ENCODE measurements around the gene MRPL36.
"Not testable (repeated sequence)": the region's sequence is repeated elsewhere in the genome, so short reads cannot be mapped to it uniquely, and the experiment has no call there.

MRPL36 gene

DNA sequence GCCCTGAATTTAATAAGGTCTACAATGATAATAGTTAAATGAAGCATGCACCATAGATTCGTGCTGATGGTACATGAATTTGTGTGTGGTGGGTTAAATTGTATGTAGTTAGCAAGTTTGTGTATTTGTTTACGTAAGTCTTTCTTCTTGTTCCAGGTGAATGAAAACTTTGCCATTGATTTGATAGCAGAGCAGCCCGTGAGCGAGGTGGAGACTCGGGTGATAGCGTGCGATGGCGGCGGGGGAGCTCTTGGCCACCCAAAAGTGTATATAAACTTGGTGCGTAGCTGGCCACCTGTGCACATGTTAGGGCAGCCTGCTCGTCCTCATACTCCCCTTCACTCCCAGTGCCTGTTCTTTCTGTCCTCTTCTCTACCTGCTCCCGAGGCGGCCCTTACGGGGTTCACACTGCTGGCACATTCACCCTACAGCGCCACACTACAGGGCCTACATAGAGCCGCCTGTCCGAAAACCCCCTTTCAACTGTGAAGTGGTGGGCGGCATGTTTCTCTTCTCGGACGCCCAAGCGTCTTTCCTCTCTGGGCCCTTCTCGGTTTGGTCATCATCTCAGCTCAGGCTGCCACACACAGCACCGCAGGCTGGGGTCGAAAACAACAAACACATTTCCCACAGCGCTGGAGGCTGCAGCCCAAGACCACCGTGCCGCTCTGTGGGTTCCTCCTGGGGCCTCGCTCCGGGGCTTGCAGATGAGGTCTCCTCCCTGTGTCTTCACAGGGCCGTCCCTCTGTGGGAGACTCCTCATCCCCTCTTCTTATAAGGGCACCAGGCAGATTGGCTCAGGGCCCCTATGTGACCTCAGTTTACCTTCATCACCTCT lies 14.8 kb upstream of the MRPL36 start:
- DNase-seq, result no peak

GRCh38 chr5:1810581-1811101 lies 11.0 kb upstream of the MRPL36 start:
- no peak for DNase-seq

GRCh38 chr5:1809416-1810035 lies 9.9 kb upstream of the MRPL36 start:
- DNase-seq, result no peak

GRCh38 chr5:1808439-1808838 lies 8.8 kb upstream of the MRPL36 start:
- no peak for DNase-seq

GRCh38 chr5:1807451-1808185 lies 8.0 kb upstream of the MRPL36 start:
- DNase-seq, result no peak

DNA sequence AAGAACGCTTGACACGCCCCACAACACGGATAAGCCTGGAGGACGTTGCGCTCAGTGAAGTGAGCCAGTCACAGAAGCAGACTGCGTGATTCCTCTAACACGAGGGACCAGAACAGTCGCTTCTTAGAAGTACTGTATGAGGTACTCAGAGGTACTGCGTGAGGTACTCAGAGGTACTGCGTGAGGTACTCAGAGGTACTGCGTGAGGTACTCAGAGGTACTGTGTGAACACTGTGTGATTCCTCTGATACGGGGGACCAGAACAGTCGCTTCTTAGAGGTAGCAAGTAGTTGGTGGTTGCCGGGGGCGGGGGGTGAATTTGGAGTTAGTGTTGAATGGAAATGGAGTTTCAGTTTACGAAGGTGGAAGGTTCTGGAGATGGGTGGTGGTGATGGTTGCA lies 7.3 kb upstream of the MRPL36 start:
- no peak for DNase-seq

DNA sequence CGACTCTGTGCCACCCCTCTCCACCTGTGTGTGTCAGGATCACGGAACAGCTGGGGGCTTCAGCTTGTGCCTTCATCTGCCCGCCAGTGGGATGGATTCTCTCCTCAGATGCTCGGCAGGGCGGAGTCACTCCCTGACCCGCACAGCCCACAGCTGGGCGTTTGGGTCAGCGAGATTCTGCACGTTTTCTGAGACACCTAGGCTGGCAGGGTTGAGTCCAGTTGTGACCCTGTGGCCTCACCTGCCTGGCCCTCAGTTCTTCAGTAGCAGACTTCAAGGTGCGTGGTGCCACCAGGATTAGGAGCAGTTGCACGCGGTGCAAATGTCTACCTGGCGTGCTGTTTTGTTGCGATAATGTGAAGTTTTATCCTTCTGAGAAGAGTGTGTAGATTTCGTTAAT lies 6.6 kb upstream of the MRPL36 start:
- no peak for DNase-seq

DNA sequence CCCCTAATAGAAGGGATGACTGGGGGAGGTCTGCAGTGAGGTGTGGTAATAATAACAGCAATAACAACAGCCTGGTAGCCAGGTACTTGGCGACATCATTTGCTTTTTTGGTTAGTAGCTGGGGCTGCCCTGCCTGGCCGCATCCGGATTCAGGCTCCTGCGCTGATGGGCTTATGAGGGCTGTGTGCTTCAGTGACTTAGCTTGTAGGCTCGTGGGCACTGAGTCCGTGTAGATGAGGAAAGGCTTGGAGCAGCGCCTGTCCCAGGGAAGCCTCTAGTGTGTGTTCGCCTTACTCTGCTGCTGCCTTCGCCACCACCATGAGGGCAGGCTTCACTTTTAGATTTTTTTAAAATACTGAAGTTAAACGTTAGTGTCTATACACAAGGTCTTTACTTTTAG lies 6.1 kb upstream of the MRPL36 start:
- no peak for DNase-seq

DNA sequence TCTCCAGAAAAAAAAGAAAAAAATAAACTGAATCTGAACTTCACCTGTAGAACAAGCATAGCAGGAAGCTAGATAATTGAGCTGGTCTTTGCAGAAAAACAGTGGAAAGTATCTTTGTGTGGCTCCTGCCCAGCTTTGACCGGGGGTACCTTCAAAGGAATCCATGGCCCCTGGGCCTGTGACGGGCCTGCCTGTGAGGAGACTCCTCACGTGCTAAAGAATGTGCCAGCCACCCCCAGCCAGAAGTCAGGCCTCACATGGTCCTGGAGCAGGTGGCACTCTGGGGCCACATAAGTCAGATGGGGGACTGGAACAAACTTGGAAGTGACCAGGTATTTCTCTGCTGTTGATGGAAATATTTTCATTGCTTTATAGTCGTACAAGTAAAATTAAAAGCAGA lies 5.7 kb upstream of the MRPL36 start:
- DNase-seq, result no peak

DNA sequence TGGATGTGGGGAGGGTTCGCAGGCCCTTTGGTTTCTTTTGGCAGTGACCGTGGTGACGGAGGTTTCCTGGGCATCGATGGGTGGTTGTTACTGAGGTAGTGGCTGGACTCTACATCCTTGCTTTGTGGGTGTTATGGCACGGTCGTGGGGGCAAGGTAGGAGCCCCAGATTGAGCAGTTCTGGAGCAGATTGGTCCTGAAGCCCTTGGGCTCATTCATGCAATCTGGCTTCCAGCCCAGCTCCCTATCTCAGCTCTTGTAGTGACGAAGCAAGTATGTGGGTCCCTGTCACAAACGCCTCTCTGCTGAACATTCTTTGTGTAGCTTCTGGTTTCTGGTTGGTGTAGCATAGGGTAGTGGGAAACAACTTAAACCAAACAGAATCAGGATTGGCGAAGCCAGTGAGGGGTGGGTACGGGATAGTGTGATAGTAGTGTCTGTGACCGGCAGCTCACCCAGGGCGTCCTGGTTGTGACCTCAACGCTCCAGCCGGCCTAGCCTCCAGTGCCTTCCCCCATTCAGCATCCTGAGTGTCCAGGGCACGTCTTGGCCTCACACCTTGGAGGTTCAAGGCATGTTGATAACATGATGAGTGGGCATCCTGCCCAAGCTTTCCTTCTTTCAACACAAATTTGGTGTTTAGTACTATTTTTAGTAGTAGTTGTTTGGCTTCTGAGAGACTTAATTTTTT lies 4.5 kb upstream of the MRPL36 start:
- DNase-seq, result no peak

DNA sequence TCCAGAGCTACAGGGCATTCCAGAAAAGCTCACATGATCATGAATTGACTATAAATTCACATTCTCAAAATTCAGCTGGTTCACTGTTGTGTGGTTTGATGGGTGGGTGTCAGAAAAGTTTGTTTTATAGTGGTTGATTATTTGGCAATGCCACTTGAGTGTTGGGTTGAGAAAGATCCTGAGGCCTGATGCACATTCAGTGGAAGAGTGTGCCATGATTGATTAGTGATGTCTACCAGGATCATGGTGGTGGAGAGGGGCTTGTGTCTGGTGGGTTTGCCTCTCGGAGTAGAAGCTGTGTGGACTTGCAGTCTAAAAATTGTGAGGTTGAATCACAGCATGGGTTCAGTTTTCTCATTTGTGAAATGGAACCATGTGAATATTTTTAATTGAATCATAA lies 3.6 kb upstream of the MRPL36 start:
- no peak for DNase-seq

DNA sequence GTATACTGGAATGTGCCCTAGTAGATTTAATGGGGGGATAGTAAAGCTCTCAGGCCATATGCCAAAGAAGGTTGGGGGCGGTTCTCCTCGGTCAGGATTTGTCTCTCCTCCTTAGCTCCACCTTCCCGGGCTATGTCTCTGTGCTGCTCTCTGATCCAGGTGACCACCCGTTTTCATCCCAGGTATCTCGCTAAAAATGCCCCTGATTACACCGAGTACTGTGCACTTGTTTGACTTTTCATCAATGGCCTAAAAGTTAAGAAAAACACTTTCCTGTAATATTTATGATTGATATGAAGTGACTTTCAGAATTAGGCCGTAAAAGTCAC lies 2.3 kb upstream of the MRPL36 start:
- no peak for DNase-seq

DNA sequence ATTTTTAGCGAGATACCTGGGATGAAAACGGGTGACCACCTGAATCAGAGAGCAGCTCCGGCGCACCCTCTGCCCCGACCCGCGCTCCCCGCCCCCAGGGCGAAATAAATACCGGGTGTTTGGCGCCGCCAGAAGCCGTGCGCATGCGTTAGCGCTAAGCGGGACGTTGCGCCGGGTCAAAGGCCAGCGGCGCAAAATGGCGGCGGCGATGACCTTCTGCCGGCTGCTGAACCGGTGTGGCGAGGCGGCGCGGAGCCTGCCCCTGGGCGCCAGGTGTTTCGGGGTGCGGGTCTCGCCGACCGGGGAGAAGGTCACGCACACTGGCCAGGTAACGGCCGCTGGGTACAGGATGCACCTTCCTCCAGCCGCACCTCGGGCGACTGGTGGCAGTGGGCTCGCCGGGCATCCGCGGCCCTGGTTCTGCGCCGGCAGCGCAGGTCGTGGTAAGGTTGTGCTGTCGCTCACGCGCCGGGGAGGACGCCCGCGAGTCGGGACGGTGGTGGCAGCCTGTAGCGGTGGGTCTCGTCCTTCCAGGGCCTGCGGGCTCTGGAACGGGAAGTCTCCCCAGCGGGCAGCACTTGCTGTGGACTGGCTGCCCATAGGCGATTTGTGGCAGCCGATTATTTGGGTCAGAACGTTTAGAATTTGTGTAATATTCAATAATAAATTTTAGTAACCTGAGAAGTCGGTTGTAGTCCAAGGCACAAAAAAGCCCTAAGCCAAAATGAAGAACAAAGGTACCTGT lies 1.8 kb upstream of the MRPL36 start, which contains the start of gene NDUFS6:
TSS of gene NDUFS6 (plus strand) at position 186 of the 745 bp plus-strand sequence. CDS start at position 197, 11 bp downstream.
- peak; percentile 40 to 42 for DNase-seq

DNA sequence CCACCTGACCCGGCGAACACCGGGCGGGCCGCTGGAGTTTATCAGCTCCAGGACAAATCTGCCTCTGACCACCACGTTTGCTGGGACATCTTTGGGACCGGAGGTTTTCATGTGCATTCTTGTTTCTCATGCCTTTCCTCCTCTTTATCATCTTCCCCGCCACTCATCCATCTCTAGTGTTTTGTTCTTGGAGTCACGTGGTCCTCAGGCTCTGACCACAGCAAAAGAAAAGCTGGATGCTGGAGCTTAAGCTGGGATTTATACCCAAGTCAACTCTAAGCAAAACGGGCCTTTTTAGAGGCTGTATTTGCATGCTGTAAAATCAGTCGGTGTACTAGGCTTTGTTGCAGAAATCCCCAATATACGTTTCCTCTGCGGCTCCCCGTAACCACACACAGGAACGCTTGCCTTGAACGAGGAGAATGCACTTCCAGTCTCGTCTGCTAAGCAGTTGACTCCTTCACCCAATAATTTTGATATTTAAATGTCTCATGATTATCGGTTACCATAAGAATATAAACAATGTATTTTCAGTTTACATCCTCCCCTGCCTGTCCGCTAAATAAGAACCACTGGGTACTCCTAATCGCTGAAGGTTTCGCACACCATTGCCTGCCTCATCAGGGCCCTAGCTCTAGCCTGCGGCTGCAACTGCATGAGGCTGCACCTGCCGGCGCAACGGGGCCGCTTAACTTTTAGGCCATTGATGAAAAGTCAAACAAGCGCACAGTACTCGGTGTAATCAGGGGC lies 1.0 kb upstream of the MRPL36 start:
- no peak for DNase-seq

DNA sequence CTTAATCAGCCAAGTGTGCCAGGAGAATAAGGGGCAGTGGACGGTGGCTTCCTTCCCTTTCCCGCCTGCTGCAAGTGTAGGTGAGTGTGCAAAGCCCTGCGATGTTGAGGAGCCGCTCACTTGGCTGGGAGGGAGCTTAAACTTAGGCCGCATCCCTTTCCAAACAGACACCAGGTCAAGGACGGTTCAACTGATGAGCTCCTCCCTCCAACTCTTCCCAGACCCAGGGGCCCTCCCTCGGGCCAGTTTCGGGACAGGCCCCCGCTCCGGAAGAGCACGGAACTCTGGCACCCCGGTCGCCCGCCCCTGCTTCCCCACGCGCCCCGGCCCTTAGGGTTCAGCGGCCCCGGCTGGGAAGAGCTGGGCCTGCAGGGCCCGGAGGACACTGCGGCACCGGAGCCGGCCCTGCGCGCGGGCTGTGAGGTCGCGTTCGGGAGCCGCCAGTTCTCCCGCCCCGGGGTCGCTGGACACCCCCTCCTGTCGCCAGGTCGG lies 481 bp downstream of the MRPL36 start:
- DNase-seq, result no peak

DNA sequence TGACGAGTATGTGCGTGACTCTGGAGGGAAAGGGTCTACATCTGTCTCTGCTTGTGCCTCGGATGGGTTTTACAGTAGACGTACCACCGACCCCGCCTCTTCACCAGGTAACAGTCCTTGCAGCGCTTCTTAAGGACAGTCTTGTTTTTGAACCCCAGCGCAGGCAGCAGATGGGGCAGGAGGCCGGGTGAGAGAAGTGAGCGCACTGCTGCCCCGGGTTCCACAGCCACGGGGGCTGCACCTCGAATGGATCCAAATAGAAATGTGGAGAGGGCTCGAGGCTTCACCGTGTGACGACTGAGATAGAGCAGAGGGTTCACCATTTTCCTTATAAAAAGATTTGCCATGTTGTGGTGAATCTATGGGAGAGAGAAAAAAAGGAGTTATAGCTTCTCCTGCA lies 1.0 kb downstream of the MRPL36 start:
- DNase-seq, result not testable (repeated sequence)

- DNase-seq, result no peak
These were observed 1.8 kb downstream of the MRPL36 start for GRCh38 chr5:1797855-1798254.

GRCh38 chr5:1797103-1797800 lies 2.4 kb downstream of the MRPL36 start:
- no peak for DNase-seq

DNA sequence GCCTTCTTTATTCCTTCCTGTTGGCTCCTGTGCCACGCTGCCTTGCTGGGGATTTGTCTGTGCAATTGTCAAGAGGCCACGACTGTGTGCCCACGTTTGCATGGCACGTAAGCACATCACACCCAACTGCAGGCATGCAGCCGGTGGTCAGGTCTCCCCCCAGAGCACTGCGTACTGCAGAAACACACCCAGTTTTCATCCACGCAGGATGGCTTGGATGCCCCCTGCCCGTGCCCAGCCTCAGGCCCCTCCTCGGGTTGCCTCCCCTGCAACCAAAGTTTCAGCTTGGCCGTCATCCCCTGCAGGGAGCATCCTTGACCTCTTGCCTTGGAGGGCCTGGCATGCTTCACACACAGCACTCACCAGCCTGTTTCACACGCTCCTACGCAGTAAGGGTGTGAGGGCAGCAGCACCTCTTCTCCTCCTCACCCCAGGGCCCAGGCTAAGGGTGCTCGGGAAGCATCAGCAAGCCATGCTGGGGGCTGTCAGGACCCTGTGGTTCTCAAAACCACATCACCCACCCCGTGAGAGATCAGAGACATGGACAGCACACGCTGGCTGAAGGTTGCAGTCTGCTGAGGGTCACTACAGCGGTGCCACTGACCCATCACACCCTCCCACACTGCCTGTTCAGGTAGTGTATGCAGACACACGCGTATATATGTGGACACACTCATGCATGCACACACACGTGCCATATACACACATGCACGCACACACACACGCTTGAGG lies 3.1 kb downstream of the MRPL36 start:
- no peak for DNase-seq

DNA sequence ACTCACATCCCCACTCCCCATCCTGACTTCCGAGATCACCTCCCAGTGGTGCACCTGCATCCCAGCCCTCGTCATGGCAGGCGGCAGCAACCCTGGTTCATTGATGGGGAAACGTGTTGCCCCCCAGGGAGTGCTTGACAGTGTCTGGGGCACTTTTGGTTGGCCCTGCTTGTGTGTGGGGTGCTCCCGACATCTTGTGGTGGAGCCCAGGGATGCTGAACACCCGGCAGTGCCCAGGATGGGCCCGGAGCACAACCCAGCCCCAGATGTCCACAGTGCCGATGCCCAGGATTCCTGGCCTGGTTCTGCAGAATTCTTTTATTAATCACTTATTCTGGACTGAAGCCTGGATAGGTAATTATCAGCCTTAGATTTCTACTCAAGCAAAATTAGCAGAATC lies 3.7 kb downstream of the MRPL36 start:
- no peak for DNase-seq

All from NCI-H187 (cell line).